Aorta (tissue), 5 donors: ENCODE results near the gene SPAG4. TPM values are rescaled to one million over a fixed set of nuclear protein-coding genes. Genes with fewer than 3 reads are reported as not detected.

Source experiments
- ATAC-seq: fragments of 200-7000 bp; cut with Tn5 transposase; one replicate; pipeline ENCODE4 v1.9.1; 2022; ENCODE audit warnings: moderate library complexity; ENCODE audit not compliant: low FRiP score
- DNase-seq, 2 donors: peaks; one replicate each; pipeline ENCODE4 v3.0.0-alpha.2; 2020
- H3K27ac ChIP-seq, 2 donors: one replicate each; pipeline ENCODE4 v1.5.1; 2013; ENCODE audit warnings: low read length in 2 of 2, mild to moderate bottlenecking in 2 of 2, moderate library complexity in 2 of 2, control low read depth in 1 of 2, inconsistent platforms in 1 of 2, low read depth in 1 of 2
- H3K27me3 ChIP-seq, 2 donors: one replicate each; pipeline ENCODE4 v1.6.1; 2013; ENCODE audit warnings: control low read depth in 1 of 2, low read length in 1 of 2, mild to moderate bottlenecking in 1 of 2, moderate library complexity in 1 of 2; ENCODE audit not compliant: insufficient read depth in 2 of 2, control insufficient read depth in 1 of 2
- H3K36me3 ChIP-seq, 2 donors: one replicate each; pipeline ENCODE4 v1.6.1; 2013; ENCODE audit warnings: control low read depth in 1 of 2, low read length in 1 of 2, mild to moderate bottlenecking in 1 of 2; ENCODE audit not compliant: insufficient read depth in 2 of 2, control insufficient read depth in 1 of 2
- H3K4me1 ChIP-seq, 2 donors: one replicate each; pipeline ENCODE4 v1.6.1; 2013; ENCODE audit warnings: low read length in 2 of 2, control low read depth in 1 of 2, mild to moderate bottlenecking in 1 of 2, moderate library complexity in 1 of 2; ENCODE audit not compliant: insufficient read depth in 2 of 2, control insufficient read depth in 1 of 2
- H3K4me3 ChIP-seq, 2 donors: one replicate each; pipeline ENCODE4 v1.5.1; 2013; ENCODE audit warnings: low read length in 2 of 2, control low read depth in 1 of 2, mild to moderate bottlenecking in 1 of 2
- H3K9me3 ChIP-seq: one replicate; pipeline ENCODE4 v1.6.1; 2013; ENCODE audit warnings: mild to moderate bottlenecking, low read length; ENCODE audit not compliant: control insufficient read depth
- WGBS, 2 donors: extraction: QIAGEN DNeasy Blood & Tissue Kit; methylation state at CpG; one replicate each; pipeline ENCODE4 v1.1.7; 2013; 5-methylcytosine and 5-hydroxymethylcytosine counted together
- intact Hi-C, 2 donors: fragments of 100-400 bp; cut with DNase I; formaldehyde crosslinking; loops; one replicate each; pipeline versions ENCODE4 v1.14.2 to v1.15.0; 2022
- polyA plus RNA-seq, 2 donors: library from polyadenylated mRNA; stranded (reverse); fragments of 200-250 nt; gene quantifications; one replicate each; pipeline ENCODE4 v1.2.3, GENCODE V29; 2013
- total RNA-seq, 2 donors: library from RNA; stranded (reverse); fragmentation: NEBNext Ultra II Directional; extraction: Animal tissue kit (Norgen Biotek cat#: 25700); gene quantifications; one replicate each; pipeline ENCODE4 v1.2.1, GENCODE V29; 2021
- donor health status: healthy with polysubstance abuse.
- donor health status: Bipolar disorder and iron deficiency.
- donor health status: DM: no; HTN: no; CAD: no.
- donor health status: DM: no; HTN: no; CAD: no.
- donor health status: DM: yes; HTN: yes; CAD: no.

SPAG4 gene
- total and polyA plus RNA-seq, 4 donors: 3.3 to 6.0 (median 3.6) TPM

DNA sequence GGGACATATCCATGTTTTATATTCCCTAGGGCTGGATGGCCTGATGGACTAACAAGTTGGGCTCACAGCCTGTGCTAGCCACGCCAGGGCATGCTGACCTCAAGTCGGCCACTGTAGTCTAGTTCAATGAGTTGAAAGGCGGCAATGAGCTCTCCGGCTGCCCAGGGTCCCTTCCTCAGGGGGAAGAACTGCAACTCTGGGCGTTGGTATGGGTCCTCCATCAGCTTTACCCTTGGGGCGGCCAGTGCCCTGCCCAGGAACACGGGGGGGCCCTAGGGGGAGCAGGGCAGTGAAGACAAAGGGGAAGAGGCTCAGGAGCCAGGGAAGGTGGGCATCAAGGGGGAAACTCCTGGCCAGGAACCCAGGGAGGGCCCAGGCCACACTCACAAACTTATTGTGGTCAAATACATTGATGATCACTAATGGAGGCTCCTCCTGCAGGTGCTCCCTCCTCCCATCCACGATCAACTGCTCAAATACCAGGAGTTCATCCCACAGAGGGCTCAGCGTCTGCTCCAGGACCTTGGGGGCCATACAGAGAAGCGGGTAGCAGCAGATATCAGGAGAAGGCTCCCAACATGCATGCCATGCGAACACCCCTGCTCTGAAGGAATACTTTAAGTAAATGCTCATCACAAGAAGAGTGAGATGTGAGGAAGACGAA is 32.8 kb upstream of the SPAG4 start:
- ATAC-seq (no peak), DNase-seq (peak in 1 of 2 donors; percentile 74)
- Histone ChIP-seq H3K9me3 (peaks cover 1% of the 10 kb centered on the region), H3K27ac (no peak overlapping the region), H3K27me3 (no peaks in the 10 kb centered on the region), H3K4me1 (no peaks in the 10 kb centered on the region), H3K36me3 (no peaks in the 10 kb centered on the region), H3K4me3 (no peak overlapping the region)
- WGBS, 2 donors: 87 to 92% methylated on average over 12 of the region's 12 CpGs
- intact Hi-C loops: no loop called here

- H3K27me3 ChIP-seq: no peaks in the 10 kb centered on the region
- ATAC-seq (peak; percentile 36), DNase-seq (peak in 1 of 2 donors; percentile 43)
- H3K36me3 ChIP-seq: no peaks in the 10 kb centered on the region
- H3K4me3 ChIP-seq: no peak overlapping the region
- peaks cover 1% of the 10 kb centered on the region for H3K9me3 ChIP-seq
- 93% methylated on average over 18 of the region's 18 CpGs for WGBS, 2 donors
- intact Hi-C loops: no loop called here
- no peaks in the 10 kb centered on the region for H3K4me1 ChIP-seq
- H3K27ac ChIP-seq: no peak overlapping the region
Measured at GRCh38 chr20:35583636-35584560, 31.7 kb upstream of the SPAG4 start.

DNA sequence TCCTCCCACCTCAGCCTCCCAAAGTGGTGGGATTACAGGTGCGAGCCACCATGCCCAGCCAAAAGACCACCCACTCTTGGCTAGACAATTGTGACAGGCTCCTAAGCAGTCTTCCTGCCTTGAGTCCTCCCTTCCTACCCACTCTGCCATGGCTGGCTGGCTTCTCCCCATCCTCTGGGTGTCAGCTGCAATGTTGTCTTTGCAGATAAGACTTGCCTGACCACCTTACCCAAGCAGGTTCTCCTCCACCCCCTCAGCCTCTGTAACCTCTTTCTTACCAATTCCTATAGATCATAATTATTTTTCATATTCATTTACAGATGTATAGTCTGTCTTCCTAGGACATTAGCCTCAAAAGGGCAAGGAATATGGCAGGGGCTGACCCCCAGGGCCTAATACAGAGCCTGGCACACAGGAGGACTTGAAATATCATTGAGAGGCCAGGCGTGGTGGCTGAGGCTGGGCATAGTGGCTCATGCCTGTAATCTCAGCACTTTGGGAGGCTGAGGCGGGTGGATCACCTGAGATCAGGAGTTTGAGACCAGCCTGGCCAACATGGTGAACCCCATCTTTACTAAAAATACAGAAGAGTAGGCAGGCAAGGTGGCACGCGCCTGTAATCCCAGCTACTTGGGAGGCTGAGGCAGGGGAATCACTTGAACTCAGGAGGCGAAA is 28.7 kb upstream of the SPAG4 start:
- ATAC-seq (no peak), DNase-seq (peak in 1 of 2 donors; percentile 59)
- Histone ChIP-seq H3K4me1 (no peaks in the 10 kb centered on the region), H3K27me3 (no peaks in the 10 kb centered on the region), H3K27ac (no peak overlapping the region), H3K9me3 (peaks cover 1% of the 10 kb centered on the region), H3K4me3 (no peak overlapping the region), H3K36me3 (no peaks in the 10 kb centered on the region)
- 90 to 94% methylated on average over 6 of the region's 6 CpGs for WGBS, 2 donors
- intact Hi-C loops: no loop called here

DNA sequence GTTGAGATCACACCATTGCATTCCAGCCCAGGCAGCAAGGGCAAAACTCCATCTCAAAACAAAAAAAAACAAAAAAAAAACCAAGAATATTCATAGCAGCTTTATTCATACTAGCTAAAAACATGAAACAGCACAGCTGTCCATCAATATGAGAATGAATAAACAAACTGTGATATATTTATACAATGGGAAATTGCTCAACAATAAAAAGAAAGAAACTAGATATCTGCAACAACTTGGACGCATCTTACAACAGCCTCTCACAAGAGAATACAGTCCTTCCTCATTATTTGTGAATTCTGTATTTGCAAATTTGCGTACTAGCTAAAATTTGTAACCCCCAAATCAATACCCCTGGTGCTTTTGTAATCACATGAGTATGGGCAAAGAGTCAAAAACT is 28.2 kb upstream of the SPAG4 start:
- Histone ChIP-seq H3K9me3 (peaks cover under 1% of the 10 kb centered on the region), H3K27me3 (no peaks in the 10 kb centered on the region), H3K27ac (no peak overlapping the region), H3K36me3 (no peaks in the 10 kb centered on the region), H3K4me1 (no peaks in the 10 kb centered on the region), H3K4me3 (no peak overlapping the region)
- DNase-seq (no peak), ATAC-seq (no peak)
- 80 to 85% methylated on average over 2 of the region's 2 CpGs for WGBS, 2 donors
- intact Hi-C loops: no loop called here

DNA sequence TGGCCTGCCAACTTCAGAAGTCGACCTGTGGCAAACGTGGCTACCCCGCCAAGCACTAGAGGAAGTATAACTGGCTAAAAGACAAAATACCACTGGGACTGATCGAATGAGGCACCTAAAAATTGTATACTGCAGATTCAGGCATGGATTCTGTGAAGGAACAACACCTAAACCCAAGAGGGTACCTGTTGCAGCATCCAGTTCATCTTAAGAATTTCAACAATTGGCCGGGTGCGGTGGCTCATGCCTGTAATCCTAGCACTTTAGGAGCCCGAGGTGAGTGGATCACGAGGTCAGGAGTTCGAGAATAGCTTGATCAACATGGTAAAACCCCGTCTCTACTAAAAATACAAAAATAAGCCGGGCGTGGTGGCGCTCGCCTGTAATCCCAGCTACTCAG is 27.2 kb upstream of the SPAG4 start:
- Histone ChIP-seq H3K4me1 (no peaks in the 10 kb centered on the region), H3K36me3 (no peaks in the 10 kb centered on the region), H3K9me3 (no peaks in the 10 kb centered on the region), H3K27me3 (no peaks in the 10 kb centered on the region), H3K27ac (no peak overlapping the region), H3K4me3 (no peak overlapping the region)
- no peak for ATAC-seq
- 90 to 92% methylated on average over 14 of the region's 14 CpGs for WGBS, 2 donors
- intact Hi-C loops: no loop called here
- peak in 1 of 2 donors; percentile 23 for DNase-seq

DNA sequence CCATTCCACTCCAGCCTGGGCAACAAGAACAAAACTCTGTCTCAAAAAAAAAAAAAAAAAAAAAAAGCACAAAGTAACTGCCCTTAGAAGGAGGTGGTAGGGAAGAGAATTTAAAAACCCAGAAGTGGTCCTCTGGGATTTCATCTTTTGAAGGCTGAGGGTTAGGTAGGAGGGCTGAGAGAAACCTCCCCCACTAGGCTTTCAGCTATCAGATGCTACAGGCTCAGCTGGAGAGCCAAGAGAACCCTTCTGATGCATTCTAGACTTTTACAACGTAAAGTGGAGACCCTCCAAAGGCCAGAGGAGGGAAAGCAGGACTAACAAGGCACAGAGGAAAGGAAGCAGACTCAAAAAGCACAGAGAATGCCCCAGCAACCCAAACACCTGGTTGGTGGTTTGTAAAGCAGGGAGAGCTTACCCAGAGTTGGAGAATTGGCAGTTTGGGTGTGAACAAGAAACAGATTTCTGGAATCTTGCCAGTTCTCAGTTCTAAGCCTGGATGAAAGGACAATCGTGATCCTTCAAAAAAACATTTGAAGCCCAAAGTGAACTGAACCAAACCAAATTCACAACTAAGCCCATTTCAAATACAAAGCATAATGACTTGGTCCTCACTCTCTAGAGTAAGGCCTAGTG is 23.2 kb upstream of the SPAG4 start:
- H3K36me3 ChIP-seq: no peaks in the 10 kb centered on the region
- no peaks in the 10 kb centered on the region for H3K4me1 ChIP-seq
- ATAC-seq (no peak), DNase-seq (no peak)
- H3K27me3 ChIP-seq: no peaks in the 10 kb centered on the region
- 26 to 29% methylated on average over 2 of the region's 2 CpGs for WGBS, 2 donors
- intact Hi-C loops: no loop called here
- no peak overlapping the region for H3K27ac ChIP-seq
- no peak overlapping the region for H3K4me3 ChIP-seq
- H3K9me3 ChIP-seq: no peaks in the 10 kb centered on the region

DNA sequence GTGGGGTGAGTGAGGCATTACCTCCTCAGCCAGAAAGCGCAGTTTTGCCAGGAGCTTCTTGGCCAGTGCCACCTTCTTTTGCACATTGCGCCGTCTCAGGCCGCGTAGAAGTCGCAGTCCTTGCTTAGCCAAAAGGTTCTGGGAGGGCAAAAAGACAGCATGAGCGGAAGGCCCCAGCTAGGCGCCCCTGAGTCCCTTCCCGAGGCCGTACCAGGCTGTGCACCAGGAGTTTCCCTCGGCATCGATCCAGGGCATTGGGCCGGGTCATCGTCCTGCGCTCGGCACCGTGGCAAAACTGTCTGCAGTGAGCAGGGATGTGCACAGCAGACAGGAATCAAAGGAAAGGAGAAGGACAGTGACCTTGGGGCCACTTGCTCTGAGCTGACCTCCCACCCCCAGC is 20.2 kb upstream of the SPAG4 start:
- Histone ChIP-seq H3K36me3 (no peaks in the 10 kb centered on the region), H3K4me3 (no peak overlapping the region), H3K27me3 (no peaks in the 10 kb centered on the region), H3K4me1 (no peaks in the 10 kb centered on the region), H3K27ac (no peak overlapping the region), H3K9me3 (no peaks in the 10 kb centered on the region)
- DNase-seq (peak in 1 of 2 donors; percentile 64), ATAC-seq (peak; percentile 17)
- WGBS, 2 donors: 90 to 94% methylated on average over 17 of the region's 17 CpGs
- intact Hi-C loops: no loop called here

DNA sequence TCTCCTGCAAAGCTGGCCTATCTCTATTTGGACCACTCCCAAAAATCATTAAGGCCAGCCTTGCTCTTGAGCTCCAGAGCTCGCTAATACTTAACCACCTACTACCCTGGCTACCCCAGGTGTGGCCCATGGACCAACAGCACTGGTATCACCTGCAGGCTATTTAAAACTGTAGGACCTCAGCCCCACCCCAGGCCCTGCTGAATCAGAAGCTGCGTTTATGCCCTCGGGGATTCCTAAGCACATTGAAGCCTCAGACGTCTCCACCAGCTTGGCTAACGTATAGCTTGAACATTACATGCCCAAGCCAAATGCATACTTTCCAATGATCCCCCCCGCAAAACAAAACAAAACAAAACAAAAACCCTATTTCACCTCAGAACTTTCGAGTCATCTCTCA is 19.7 kb upstream of the SPAG4 start:
- ATAC-seq (no peak), DNase-seq (peak in 1 of 2 donors; percentile 35)
- Histone ChIP-seq H3K9me3 (no peaks in the 10 kb centered on the region), H3K36me3 (no peaks in the 10 kb centered on the region), H3K27me3 (no peaks in the 10 kb centered on the region), H3K4me3 (no peak overlapping the region), H3K27ac (no peak overlapping the region), H3K4me1 (no peaks in the 10 kb centered on the region)
- intact Hi-C loops: no loop called here
- 72 to 74% methylated on average over 7 of the region's 7 CpGs for WGBS, 2 donors
